GM18868 (cell line): ENCODE measurements around the gene CABLES1.

Experiments
- ATAC-seq: cut with Tn5 transposase; IDR thresholded peaks from one replicate; pipeline ENCODE4 v1.9.1; 2021; ENCODE audit warnings: mild to moderate bottlenecking, moderate library complexity; ENCODE audit not compliant: unreplicated experiment

Gene CABLES1

GRCh38 chr18:23165271-23166068 is 30.2 kb downstream of the CABLES1 start:
- no peak for ATAC-seq

GRCh38 chr18:23166891-23167541 is 31.7 kb downstream of the CABLES1 start:
- ATAC-seq, result no peak

- ATAC-seq, result no peak
Measured at GRCh38 chr18:23169673-23170044, 34.4 kb downstream of the CABLES1 start.

- ATAC-seq, result no peak
Measured at GRCh38 chr18:23170137-23170536, 34.9 kb downstream of the CABLES1 start.

- no peak for ATAC-seq
Measured at GRCh38 chr18:23171581-23172156, 36.4 kb downstream of the CABLES1 start.

- ATAC-seq, result no peak
Measured at GRCh38 chr18:23172591-23173380, 37.5 kb downstream of the CABLES1 start.

GRCh38 chr18:23173912-23174311 is 38.6 kb downstream of the CABLES1 start:
- ATAC-seq, result no peak

GRCh38 chr18:23176701-23177432 is 41.6 kb downstream of the CABLES1 start:
- ATAC-seq, result no peak

- ATAC-seq, result no peak
Measured at GRCh38 chr18:23177433-23178072, 42.3 kb downstream of the CABLES1 start.

- ATAC-seq, result no peak
Measured at GRCh38 chr18:23178201-23178600, 42.9 kb downstream of the CABLES1 start.

- no peak for ATAC-seq
Measured at GRCh38 chr18:23178661-23179081, 43.4 kb downstream of the CABLES1 start.

GRCh38 chr18:23179416-23179815 is 44.1 kb downstream of the CABLES1 start:
- no peak for ATAC-seq

- ATAC-seq, result no peak
Measured at GRCh38 chr18:23181547-23181946, 46.3 kb downstream of the CABLES1 start.

- ATAC-seq, result no peak
Measured at GRCh38 chr18:23182606-23183005, 47.3 kb downstream of the CABLES1 start.

GRCh38 chr18:23183411-23184150 is 48.3 kb downstream of the CABLES1 start:
- no peak for ATAC-seq

- no peak for ATAC-seq
Measured at GRCh38 chr18:23186781-23187180, 51.5 kb downstream of the CABLES1 start.

- no peak for ATAC-seq
Measured at GRCh38 chr18:23188068-23188760, 52.9 kb downstream of the CABLES1 start.

- ATAC-seq, result no peak
Measured at GRCh38 chr18:23189099-23189498, 53.8 kb downstream of the CABLES1 start.
